AG10803 (cell line): ENCODE measurements around the gene VEGFC.

Source experiments
- DNase-seq: peaks from one replicate; pipeline ENCODE4 v3.0.0; 2010; ENCODE audit warnings: low read depth
- H3K4me3 ChIP-seq: 2 replicates; pipeline ENCODE4 v1.5.1; 2011; ENCODE audit warnings: mild to moderate bottlenecking, low read length, control low read depth
- TF ChIP-seq, protein P1 (sequence below): conservative IDR thresholded peaks from 2 replicates; pipeline ENCODE4 v1.5.1; 2011; ENCODE audit warnings: mild to moderate bottlenecking, low read length, control low read depth, inconsistent platforms

The VEGFC gene

DNA sequence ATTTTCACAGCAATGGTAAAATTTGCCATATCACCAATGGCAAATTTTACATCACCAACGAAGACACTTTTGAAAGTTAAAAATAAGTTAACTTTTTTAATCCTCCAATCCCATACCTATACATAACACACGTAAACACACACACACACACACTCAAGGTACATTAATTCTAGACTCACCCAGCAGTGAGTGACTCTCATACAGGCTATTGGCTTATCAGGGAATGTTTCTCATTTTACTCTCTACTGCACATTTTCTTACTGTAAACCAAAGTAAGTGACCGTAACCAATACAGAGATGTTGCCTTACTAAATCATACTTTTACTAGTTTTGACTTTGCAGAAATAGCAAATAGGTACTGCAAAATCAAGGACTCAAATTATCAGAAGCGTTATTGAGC lies 2.3 kb downstream of the VEGFC start:
- TF ChIP-seq, protein P1, sequence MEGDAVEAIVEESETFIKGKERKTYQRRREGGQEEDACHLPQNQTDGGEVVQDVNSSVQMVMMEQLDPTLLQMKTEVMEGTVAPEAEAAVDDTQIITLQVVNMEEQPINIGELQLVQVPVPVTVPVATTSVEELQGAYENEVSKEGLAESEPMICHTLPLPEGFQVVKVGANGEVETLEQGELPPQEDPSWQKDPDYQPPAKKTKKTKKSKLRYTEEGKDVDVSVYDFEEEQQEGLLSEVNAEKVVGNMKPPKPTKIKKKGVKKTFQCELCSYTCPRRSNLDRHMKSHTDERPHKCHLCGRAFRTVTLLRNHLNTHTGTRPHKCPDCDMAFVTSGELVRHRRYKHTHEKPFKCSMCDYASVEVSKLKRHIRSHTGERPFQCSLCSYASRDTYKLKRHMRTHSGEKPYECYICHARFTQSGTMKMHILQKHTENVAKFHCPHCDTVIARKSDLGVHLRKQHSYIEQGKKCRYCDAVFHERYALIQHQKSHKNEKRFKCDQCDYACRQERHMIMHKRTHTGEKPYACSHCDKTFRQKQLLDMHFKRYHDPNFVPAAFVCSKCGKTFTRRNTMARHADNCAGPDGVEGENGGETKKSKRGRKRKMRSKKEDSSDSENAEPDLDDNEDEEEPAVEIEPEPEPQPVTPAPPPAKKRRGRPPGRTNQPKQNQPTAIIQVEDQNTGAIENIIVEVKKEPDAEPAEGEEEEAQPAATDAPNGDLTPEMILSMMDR: no peak
- no peak for DNase-seq
- H3K4me3 ChIP-seq: peak overlapping the region; percentile 87

DNA sequence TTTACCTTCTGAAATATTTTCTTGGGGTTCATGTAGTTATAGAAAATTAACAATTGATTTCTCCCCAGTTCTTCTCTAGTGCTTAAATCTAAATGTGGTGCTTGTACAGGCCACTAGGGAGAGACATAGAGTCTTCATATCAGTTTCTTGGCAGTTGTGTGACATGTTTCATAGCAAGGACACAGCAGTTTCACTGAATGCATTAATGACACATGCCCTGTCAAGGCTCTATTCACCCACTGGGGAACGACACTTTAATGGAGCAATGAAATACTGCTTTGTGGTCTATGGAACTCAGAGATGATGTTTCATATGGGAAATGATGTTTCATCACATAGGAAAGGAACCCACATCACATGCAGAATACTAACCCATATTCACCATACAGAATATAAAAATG lies 2.8 kb downstream of the VEGFC start:
- H3K4me3 ChIP-seq: peak overlapping the region; percentile 87
- TF ChIP-seq, protein P1: peak; percentile 81
- DNase-seq: peak; percentile 88

- peak overlapping the region; percentile 18 for H3K4me3 ChIP-seq
- no peak for DNase-seq
- TF ChIP-seq, protein P1: no peak
These were observed 3.8 kb downstream of the VEGFC start for GRCh38 chr4:176788971-176789370.

DNA sequence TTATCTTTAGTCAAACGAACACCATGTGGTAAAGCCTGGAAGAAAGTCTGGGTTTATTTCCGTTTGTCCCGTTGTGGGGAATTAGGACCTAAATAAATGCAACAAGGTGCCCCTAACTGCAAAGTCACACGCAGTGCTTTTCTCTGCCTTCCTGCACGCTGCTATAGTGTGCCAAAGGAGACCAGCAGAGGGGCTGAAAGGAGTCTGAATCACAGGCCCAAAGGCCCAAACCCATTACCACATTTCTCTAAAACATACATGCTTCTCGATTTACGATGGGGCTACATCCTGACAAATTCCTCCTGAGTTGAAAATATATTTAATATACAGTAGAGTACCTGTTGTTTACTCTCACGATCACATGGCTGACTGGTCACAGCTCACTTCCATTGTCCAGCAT lies 4.5 kb downstream of the VEGFC start:
- TF ChIP-seq, protein P1: no peak
- peak overlapping the region; percentile 2 for H3K4me3 ChIP-seq
- no peak for DNase-seq

GRCh38 chr4:176784816-176785215 lies 7.9 kb downstream of the VEGFC start:
- TF ChIP-seq, protein P1: no peak
- no peak for DNase-seq
- H3K4me3 ChIP-seq: no peak overlapping the region

- peak; percentile 77 for DNase-seq
- H3K4me3 ChIP-seq: peak overlapping the region; percentile 29
- TF ChIP-seq, protein P1: no peak
These were observed 9.9 kb downstream of the VEGFC start for GRCh38 chr4:176782794-176783193.

GRCh38 chr4:176782191-176782590 lies 10.5 kb downstream of the VEGFC start:
- DNase-seq: no peak
- TF ChIP-seq, protein P1: no peak
- peak overlapping the region; percentile 29 for H3K4me3 ChIP-seq
